Small intestine (tissue), 7 donors: Measurements from ENCODE around the gene P2RX3. TPM values are rescaled to one million over a fixed set of nuclear protein-coding genes. Genes with fewer than 3 reads are reported as not detected.

ENCODE experiments used
- DNase-seq, 2 donors: peaks; one replicate each; pipeline versions ENCODE4 v3.0.0 to v3.0.0-alpha.2; 2013
- FAIRE-seq: peaks from 2 replicates; lab custom pipeline; 2012; peaks lifted over from hg19 to GRCh38; lab: Jason Lieb, UNC
- H3K27ac ChIP-seq, 3 donors: one replicate each; pipeline ENCODE4 v1.5.1; 2013; ENCODE audit warnings: low read length in 2 of 3, mild to moderate bottlenecking in 2 of 3, control low read depth in 1 of 3, inconsistent platforms in 1 of 3, low read depth in 1 of 3, moderate library complexity in 1 of 3
- H3K27me3 ChIP-seq, 3 donors: one replicate each; pipeline ENCODE4 v1.6.1; 2013; ENCODE audit warnings: low read length in 3 of 3, inconsistent platforms in 1 of 3; ENCODE audit not compliant: control insufficient read depth in 3 of 3, insufficient read depth in 3 of 3
- H3K36me3 ChIP-seq, 3 donors: one replicate each; pipeline ENCODE4 v1.6.1; 2013; ENCODE audit warnings: low read length in 3 of 3, inconsistent platforms in 1 of 3, low read depth in 1 of 3, mild to moderate bottlenecking in 1 of 3, moderate library complexity in 1 of 3; ENCODE audit not compliant: control insufficient read depth in 3 of 3, insufficient read depth in 2 of 3
- H3K4me1 ChIP-seq, 3 donors: one replicate each; pipeline ENCODE4 v1.6.1; 2013; ENCODE audit warnings: low read length in 2 of 3, inconsistent platforms in 1 of 3, low read depth in 1 of 3, mild to moderate bottlenecking in 1 of 3, moderate library complexity in 1 of 3; ENCODE audit not compliant: control insufficient read depth in 3 of 3, insufficient read depth in 2 of 3
- H3K4me3 ChIP-seq, 3 donors: one replicate each; pipeline ENCODE4 v1.5.1; 2013; ENCODE audit warnings: low read length in 3 of 3, control low read depth in 1 of 3, inconsistent platforms in 1 of 3, low read depth in 1 of 3, mild to moderate bottlenecking in 1 of 3, moderate library complexity in 1 of 3
- H3K9me3 ChIP-seq, 2 donors: one replicate each; pipeline ENCODE4 v1.6.1; 2013; ENCODE audit warnings: low read depth in 1 of 2, low read length in 1 of 2; ENCODE audit not compliant: control insufficient read depth in 2 of 2, insufficient read depth in 1 of 2
- WGBS, 3 donors: extraction: QIAGEN DNeasy Blood & Tissue Kit; methylation state at CpG; one replicate each; pipeline ENCODE4 v1.1.7; 2013; 5-methylcytosine and 5-hydroxymethylcytosine counted together
- polyA plus RNA-seq, 4 donors: library from polyadenylated mRNA; stranded (reverse) in 3 of 4; unstranded in 1 of 4; fragments of 200-250 nt in 3 of 4; fragments of 120-200 nt in 1 of 4; gene quantifications; one replicate each; pipeline versions ENCODE4 v1.2.1 to v1.2.3, GENCODE V29; 2013
- donor health status: healthy with polysubstance abuse.
- donor health status: control.
- donor health status: control.
- donor health status: Bipolar disorder and iron deficiency.
- donor health status: healthy.

The P2RX3 gene
- polyA plus RNA-seq, 4 donors: 0.46 to 0.68 TPM; not detected in 2

DNA sequence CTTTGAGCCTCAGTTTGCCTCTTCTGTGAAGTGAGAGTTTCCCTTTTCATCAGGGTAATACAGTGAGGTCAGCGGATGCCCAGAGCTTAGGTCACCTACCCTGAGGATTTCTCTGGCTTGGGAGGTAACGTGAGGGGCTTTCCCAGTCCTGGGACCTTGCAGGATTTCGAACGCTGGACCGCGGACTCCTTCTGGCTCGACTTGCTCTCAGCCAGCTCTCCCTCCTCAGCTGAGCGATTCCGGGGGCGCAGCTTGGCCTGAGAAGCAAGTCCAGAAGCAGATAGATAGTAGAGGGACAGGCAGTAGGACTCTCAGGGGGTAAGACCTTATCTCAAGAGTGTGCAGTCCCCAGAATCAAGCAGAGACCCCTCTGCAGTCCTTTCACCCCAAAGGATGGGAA is 37.4 kb upstream of the P2RX3 start:
- FAIRE-seq (no peak), DNase-seq (no peak)
- Histone ChIP-seq H3K36me3 (peaks cover 24 to 84% (median 28%) of the 10 kb centered on the region in 3 donors), H3K4me3 (no peak overlapping the region), H3K4me1 (peaks cover 0 to 3% (median 0%) of the 10 kb centered on the region in 3 donors), H3K27me3 (no peaks in the 10 kb centered on the region), H3K9me3 (peaks cover 0 to 37% of the 10 kb centered on the region in 2 donors), H3K27ac (no peak overlapping the region)
- 97 to 98% (median 97%) methylated on average over 10 of the region's 10 CpGs for WGBS, 3 donors

DNA sequence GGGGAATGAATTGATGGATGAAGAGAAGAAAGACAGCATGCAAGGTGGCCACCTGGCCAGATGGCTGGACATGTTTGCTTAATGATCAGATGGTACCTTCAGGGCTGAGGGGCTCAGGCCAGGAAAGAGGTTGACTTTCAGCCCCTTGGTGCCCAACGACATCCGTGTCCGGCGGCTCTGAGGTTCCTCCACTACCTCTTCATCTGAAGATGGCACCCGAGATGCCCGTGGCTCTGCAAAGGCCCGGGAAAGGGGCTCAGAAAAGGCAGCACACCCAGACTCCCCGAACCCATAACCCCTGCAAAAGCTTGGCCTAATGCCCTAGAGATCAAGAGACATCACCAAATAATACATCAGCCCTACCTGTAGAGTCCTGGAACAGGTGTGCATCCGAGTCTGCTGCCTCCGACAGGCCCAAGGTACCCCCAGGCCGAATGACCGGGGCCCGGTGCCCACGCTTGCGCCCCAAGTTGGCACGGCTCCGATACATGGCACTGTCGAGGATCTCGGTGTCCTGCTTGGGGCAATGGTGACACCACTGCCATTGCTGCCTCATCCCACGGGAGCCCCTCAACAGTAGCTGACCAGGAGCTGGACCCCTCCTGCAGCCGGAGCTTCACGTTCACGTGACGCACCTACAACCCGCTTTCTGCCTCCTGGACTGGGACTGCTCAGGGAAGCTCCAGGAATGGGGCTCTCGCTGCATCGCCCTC is 36.3 kb upstream of the P2RX3 start:
- FAIRE-seq: no peak
- H3K4me1 ChIP-seq: peaks cover 0 to 12% (median 0%) of the 10 kb centered on the region in 3 donors
- H3K36me3 ChIP-seq: peaks cover 24 to 85% (median 28%) of the 10 kb centered on the region in 3 donors
- no peaks in the 10 kb centered on the region for H3K27me3 ChIP-seq
- H3K9me3 ChIP-seq: peaks cover 0 to 37% of the 10 kb centered on the region in 2 donors
- H3K4me3 ChIP-seq: no peak overlapping the region
- H3K27ac ChIP-seq: no peak overlapping the region
- 94 to 98% (median 97%) methylated on average over 27 of the region's 27 CpGs for WGBS, 3 donors
- no peak for DNase-seq

DNA sequence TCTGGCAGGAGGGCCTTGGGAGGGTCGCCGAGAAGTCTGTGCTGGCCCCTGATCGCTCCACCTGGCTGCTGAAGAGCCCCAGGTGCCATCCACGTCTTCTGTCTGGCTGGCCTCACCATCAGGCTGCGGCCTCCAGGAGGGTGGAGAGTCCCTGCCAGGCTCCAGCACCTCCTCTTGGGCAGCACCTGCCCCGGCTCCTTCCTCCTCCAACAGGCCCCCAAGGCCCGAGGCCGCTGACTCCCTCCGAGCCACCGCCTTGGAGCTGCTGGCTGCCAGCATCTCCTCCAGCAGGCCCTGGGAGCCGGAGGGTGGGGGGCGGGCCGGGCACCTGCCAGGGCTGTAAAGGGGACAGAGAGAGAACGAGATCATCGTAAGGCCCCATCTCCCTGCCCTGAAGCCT is 35.7 kb upstream of the P2RX3 start:
- FAIRE-seq: no peak
- no peaks in the 10 kb centered on the region for H3K27me3 ChIP-seq
- peaks cover 24 to 88% (median 28%) of the 10 kb centered on the region in 3 donors for H3K36me3 ChIP-seq
- 86 to 95% (median 95%) methylated on average over 10 to 15 of the region's 15 CpGs for WGBS, 3 donors
- H3K4me3 ChIP-seq: no peak overlapping the region
- H3K4me1 ChIP-seq: peaks cover 0 to 18% (median 0%) of the 10 kb centered on the region in 3 donors
- peaks cover 0 to 34% of the 10 kb centered on the region in 2 donors for H3K9me3 ChIP-seq
- DNase-seq: no peak
- H3K27ac ChIP-seq: no peak overlapping the region

DNA sequence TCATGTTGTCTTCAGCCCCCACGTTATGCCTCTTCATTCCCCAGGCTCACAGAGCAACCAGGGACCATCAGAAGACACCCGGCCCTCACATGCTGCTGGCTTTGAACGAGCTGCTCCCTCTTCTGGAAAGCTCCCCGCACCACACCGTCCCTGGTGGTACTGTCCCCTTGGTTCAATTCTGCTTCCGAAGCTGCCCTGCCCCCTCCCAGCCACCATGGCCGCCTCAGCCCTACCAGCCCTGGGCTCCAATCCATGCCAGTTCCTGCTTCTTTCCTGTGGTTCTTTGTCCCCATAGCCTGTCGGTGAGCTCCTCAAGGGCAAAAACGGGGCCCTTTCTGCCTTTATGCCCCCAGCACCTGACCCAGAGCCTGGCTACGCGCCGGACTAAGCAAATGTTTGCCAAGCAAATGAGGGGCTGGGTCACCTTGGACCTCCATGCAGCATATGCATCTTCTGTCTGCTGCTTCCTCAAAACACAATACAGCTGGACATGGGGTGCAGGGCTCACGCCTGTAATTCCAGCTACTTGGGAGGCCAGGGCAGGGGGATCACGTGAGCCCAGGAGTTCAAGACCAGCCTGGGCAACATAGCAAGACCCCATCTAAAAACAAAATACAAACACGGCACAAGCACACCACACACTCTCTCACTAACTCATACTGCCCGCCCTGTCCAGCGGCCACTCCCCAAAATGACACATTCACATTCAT is 34.7 kb upstream of the P2RX3 start:
- Histone ChIP-seq H3K9me3 (peaks cover 0 to 31% of the 10 kb centered on the region in 2 donors), H3K4me1 (peaks cover 0 to 27% (median 0%) of the 10 kb centered on the region in 3 donors), H3K27me3 (no peaks in the 10 kb centered on the region), H3K27ac (no peak overlapping the region), H3K36me3 (peaks cover 24 to 90% (median 28%) of the 10 kb centered on the region in 3 donors), H3K4me3 (no peak overlapping the region)
- FAIRE-seq (no peak), DNase-seq (no peak)
- 85 to 89% (median 86%) methylated on average over 16 to 17 of the region's 17 CpGs for WGBS, 3 donors

DNA sequence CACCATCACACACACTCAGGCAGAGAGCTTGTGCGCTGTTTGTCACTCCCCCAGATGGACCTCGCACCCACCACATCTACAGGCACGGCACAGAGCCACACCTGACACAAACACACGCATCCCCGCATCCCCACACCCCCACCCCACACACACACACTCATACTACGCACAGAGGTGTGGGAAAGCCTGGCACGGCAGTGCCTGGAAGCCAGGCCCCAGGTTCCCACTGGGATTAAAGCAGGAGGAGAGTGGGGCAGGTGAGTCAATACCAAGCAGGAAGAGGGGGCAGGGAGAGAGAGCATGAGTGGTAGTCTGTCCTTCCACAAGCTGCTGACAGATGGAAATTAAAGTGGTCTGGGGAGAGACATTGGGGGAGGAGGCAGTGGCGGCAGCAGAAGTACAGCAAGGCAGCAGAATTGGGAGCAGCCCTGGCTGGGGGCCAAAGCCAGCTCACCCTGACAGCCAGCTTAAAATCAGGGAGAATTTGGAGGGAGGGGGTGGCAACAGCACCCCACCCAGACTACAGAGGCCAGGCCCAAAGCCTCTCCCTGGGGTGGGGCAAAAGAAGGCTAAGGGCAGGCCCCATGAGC is 34.1 kb upstream of the P2RX3 start:
- FAIRE-seq: no peak
- peaks cover 22 to 90% (median 28%) of the 10 kb centered on the region in 3 donors for H3K36me3 ChIP-seq

DNA sequence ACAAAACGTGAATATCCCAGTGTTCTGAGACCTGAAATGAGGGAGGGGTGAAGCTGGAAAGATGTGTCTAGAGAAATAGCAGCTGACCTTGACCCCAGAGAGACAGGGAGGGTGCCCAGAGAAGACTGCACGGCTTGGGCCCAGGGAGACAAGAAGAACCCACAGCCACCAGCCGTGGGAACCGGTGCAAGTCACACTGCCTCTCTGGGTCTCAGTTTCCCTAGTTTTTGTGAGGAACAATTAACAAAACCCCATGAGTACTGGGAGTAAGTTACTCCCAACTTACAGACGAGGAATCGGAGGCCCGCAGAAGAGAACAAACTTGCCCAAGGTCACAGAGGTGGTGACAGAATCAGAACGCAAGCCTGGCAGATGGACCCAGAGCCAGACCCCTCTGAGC is 32.6 kb upstream of the P2RX3 start:
- peaks cover 0 to 12% of the 10 kb centered on the region in 2 donors for H3K9me3 ChIP-seq
- DNase-seq (no peak), FAIRE-seq (no peak)
- H3K4me1 ChIP-seq: peaks cover 1 to 47% (median 3%) of the 10 kb centered on the region in 3 donors
- H3K4me3 ChIP-seq: no peak overlapping the region
- H3K36me3 ChIP-seq: peaks cover 9 to 90% (median 20%) of the 10 kb centered on the region in 3 donors
- H3K27me3 ChIP-seq: no peaks in the 10 kb centered on the region
- H3K27ac ChIP-seq: no peak overlapping the region
- WGBS, 3 donors: 79 to 90% (median 88%) methylated on average over 8 of the region's 8 CpGs

More for the DNA sequence above, 34.1 kb upstream of the P2RX3 start:
- 75 to 81% (median 79%) methylated on average over 8 of the region's 8 CpGs for WGBS, 3 donors
- H3K4me1 ChIP-seq: peaks cover 0 to 33% (median 0%) of the 10 kb centered on the region in 3 donors
- H3K4me3 ChIP-seq: no peak overlapping the region
- H3K27ac ChIP-seq: no peak overlapping the region
- H3K27me3 ChIP-seq: no peaks in the 10 kb centered on the region
- DNase-seq: no peak
- peaks cover 0 to 26% of the 10 kb centered on the region in 2 donors for H3K9me3 ChIP-seq

DNA sequence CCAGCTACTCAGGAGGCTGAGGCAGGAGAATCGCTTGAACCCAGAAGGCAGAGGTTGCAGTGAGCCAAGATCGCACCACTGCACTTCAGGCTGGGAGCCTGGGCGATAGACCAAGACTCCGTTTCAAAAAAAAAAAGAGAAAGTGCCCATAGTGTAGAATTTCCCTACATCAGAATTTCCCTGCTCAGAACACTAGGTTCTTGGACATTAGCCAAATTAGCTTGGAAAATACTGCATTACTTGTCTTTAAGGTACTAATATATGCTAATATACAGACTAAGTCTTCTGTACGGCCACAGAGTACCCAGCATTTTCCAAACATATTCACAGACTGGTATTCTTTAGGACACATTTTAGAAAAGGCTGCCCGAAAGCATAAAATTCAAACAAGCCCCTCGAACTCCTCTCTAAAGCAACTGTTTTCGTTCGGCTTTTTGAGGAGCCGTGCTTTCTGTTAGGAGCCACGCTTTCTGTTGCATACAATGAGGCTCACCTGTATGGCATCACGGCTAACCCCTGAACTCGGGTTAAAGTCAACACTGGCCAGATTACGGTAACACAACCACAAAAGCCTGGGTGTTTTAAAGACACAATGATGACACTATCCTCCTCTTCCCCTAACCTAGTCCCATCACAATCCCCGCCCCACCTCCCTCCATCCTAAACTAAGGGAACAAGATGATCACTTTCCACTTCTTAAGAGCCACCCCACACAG is 31.8 kb upstream of the P2RX3 start:
- peak overlapping the region in 1 of 3 donors; percentile 33 for H3K4me3 ChIP-seq
- FAIRE-seq (no peak), DNase-seq (peak in 1 of 2 donors; percentile 66)
- H3K9me3 ChIP-seq: peaks cover 0 to 4% of the 10 kb centered on the region in 2 donors
- 49 to 72% (median 55%) methylated on average over 15 of the region's 15 CpGs for WGBS, 3 donors
- H3K36me3 ChIP-seq: peaks cover 8 to 85% (median 12%) of the 10 kb centered on the region in 3 donors
- no peaks in the 10 kb centered on the region for H3K27me3 ChIP-seq
- H3K27ac ChIP-seq: no peak overlapping the region
- H3K4me1 ChIP-seq: peaks cover 3 to 54% (median 3%) of the 10 kb centered on the region in 3 donors
